GM20000 (cell line): Measurements from ENCODE around the gene MYH7B.

ENCODE experiments used
- DNase-seq: peaks from one replicate; pipeline ENCODE4 v3.0.0; 2012; ENCODE audit warnings: low spot score
- CTCF ChIP-seq: IDR thresholded peaks from 2 replicates; pipeline ENCODE4 v1.5.1; 2012; ENCODE audit warnings: mild to moderate bottlenecking, control low read depth; ENCODE audit errors: extremely low read depth, missing control alignments

The MYH7B gene

GRCh38 chr20:34999021-34999451 lies 43.4 kb downstream of the MYH7B start:
- no peak for TF ChIP-seq CTCF
- DNase-seq: no peak

- TF ChIP-seq CTCF: no peak
Measured at GRCh38 chr20:34999782-35000181, 44.1 kb downstream of the MYH7B start.

GRCh38 chr20:35000311-35000921 lies 44.7 kb downstream of the MYH7B start:
- TF ChIP-seq CTCF: no peak
- no peak for DNase-seq

More at GRCh38 chr20:34999782-35000181, 44.1 kb downstream of the MYH7B start:
- DNase-seq: no peak

- DNase-seq: no peak
- TF ChIP-seq CTCF: no peak
Measured at GRCh38 chr20:35000922-35001595, 45.4 kb downstream of the MYH7B start.

- no peak for DNase-seq
- TF ChIP-seq CTCF: no peak
Measured at GRCh38 chr20:35001596-35002362, 46.1 kb downstream of the MYH7B start.

- DNase-seq: no peak
- no peak for TF ChIP-seq CTCF
Measured at GRCh38 chr20:35002426-35003210, 47.0 kb downstream of the MYH7B start.
